K562 (cell line): ENCODE measurements around the gene ARSI. TPM values are rescaled to one million over a fixed set of nuclear protein-coding genes. Genes with fewer than 3 reads are reported as not detected.

Experiments used
- ATAC-seq: fragments of 200-7000 bp; cut with Tn5 transposase; 3 replicates; pipeline ENCODE4 v1.9.1; 2020; ENCODE audit warnings: moderate library complexity
- BruUV-seq: library from RNA; stranded (reverse); fragments of 400-500 nt; replicated peaks from 2 replicates; lab custom pipeline; 2021; lab: Mats Ljungman, UMichigan
- CTCF ChIA-PET: fragments of 300-600 bp; formaldehyde crosslinking; extraction: SDS; loops from one replicate; lab custom pipeline; 2021; ENCODE audit warnings: low intra/inter-chr PET ratio; lab: Yijun Ruan, JAX
- POLR2A ChIA-PET: fragments of 300-600, 350-650 bp; sonication (Branson Sonifier 250); formaldehyde crosslinking; extraction: SDS; loops from one replicate; lab custom pipeline; 2021; ENCODE audit warnings: antibody characterized with exemption, inconsistent platforms; lab: Yijun Ruan, JAX
- DNase-seq, 4 experiments: peaks; one replicate each; pipeline versions ENCODE4 v3.0.0 to v3.0.0-alpha.2; 2011 to 2018; ENCODE audit warnings: low spot score in 3 of 4, mixed read lengths in 3 of 4; ENCODE audit errors: extremely low read depth in 1 of 4
- FAIRE-seq: peaks from 2 replicates; lab custom pipeline; 2011; peaks lifted over from hg19 to GRCh38; lab: Jason Lieb, UNC
- H2AFZ ChIP-seq: 2 replicates; pipeline ENCODE4 v1.6.0; 2011; ENCODE audit warnings: low read depth, low read length, control low read depth, inconsistent platforms
- H3K27ac ChIP-seq: fragments of 200-600 bp; 3 replicates; pipeline ENCODE4 v1.8.0; 2011; ENCODE audit warnings: low read depth, mild to moderate bottlenecking, control low read depth, inconsistent platforms, low read length, moderate library complexity, mixed read lengths; ENCODE audit errors: extremely low read depth
- H3K27me3 ChIP-seq, 2 experiments: fragments of 300-600 bp in 1 of 2; 2 replicates in 1 of 2; 3 replicates in 1 of 2; pipeline versions ENCODE4 v1.6.0 to v1.8.0; 2011; ENCODE audit warnings: inconsistent platforms in 2 of 2, low read length in 2 of 2, mild to moderate bottlenecking in 1 of 2, mixed read lengths in 1 of 2, moderate library complexity in 1 of 2; ENCODE audit not compliant: control insufficient read depth in 2 of 2, insufficient read depth in 2 of 2
- H3K36me3 ChIP-seq: fragments of 300-600 bp; 3 replicates; pipeline ENCODE4 v1.8.0; 2011; ENCODE audit warnings: mild to moderate bottlenecking, low read length, inconsistent platforms; ENCODE audit not compliant: control insufficient read depth, insufficient read depth
- H3K4me1 ChIP-seq, 2 experiments: fragments of 200-600 bp in 1 of 2; replicated peaks in 1 of 2; 2 replicates in 1 of 2; 3 replicates in 1 of 2; pipeline versions ENCODE4 v1.5.1 to v1.8.0; 2011; ENCODE audit warnings: inconsistent platforms in 2 of 2, low read length in 2 of 2, mild to moderate bottlenecking in 1 of 2, mixed read lengths in 1 of 2, moderate library complexity in 1 of 2; ENCODE audit not compliant: control insufficient read depth in 2 of 2, insufficient read depth in 2 of 2
- H3K4me2 ChIP-seq: 2 replicates; pipeline ENCODE4 v1.6.1; 2011; ENCODE audit warnings: low read length, control low read depth, inconsistent platforms, mixed read lengths; ENCODE audit not compliant: insufficient read depth
- H3K4me3 ChIP-seq: fragments of 200-600 bp; sonication (generic), shearing (Covaris generic); 2 replicates; pipeline ENCODE4 v1.5.1; 2016; ENCODE audit warnings: control low read depth, inconsistent platforms
- H3K79me2 ChIP-seq: fragments of 200-600 bp; 3 replicates; pipeline ENCODE4 v1.8.0; 2011; ENCODE audit warnings: low read length, inconsistent platforms; ENCODE audit not compliant: control insufficient read depth, insufficient read depth
- H3K9ac ChIP-seq, 2 experiments: 2 replicates each; pipeline versions ENCODE4 v1.6.0 to v1.6.1; 2011; ENCODE audit warnings: low read depth in 2 of 2, low read length in 2 of 2, control low read depth in 1 of 2, inconsistent platforms in 1 of 2, mild to moderate bottlenecking in 1 of 2, mixed read lengths in 1 of 2; ENCODE audit not compliant: insufficient read depth in 1 of 2
- H3K9me1 ChIP-seq: one replicate; pipeline ENCODE4 v1.6.0; 2011; ENCODE audit warnings: inconsistent platforms, mild to moderate bottlenecking, low read length, moderate library complexity; ENCODE audit not compliant: control insufficient read depth, insufficient read depth
- H3K9me3 ChIP-seq: replicated peaks from 2 replicates; pipeline ENCODE4 v1.5.1; 2011; ENCODE audit warnings: low read depth, low read length, inconsistent platforms; ENCODE audit not compliant: control insufficient read depth, insufficient read depth
- H4K20me1 ChIP-seq: replicated peaks from 2 replicates; pipeline ENCODE4 v1.6.1; 2011; ENCODE audit warnings: low read length, inconsistent platforms, mixed read lengths; ENCODE audit not compliant: control insufficient read depth, insufficient read depth
- AFF4 ChIP-seq: sonication (generic); formaldehyde crosslinking; IDR thresholded peaks from 2 replicates; pipeline ENCODE4 v1.8.0; 2023; ENCODE audit warnings: mild to moderate bottlenecking, missing genetic modification reagents
- ATF6 ChIP-seq: sonication (generic); formaldehyde crosslinking; IDR thresholded peaks from 2 replicates; pipeline ENCODE4 v1.4.0; 2020; ENCODE audit warnings: mild to moderate bottlenecking, missing genetic modification reagents
- BRD4 ChIP-seq: fragments of 200-600 bp; sonication (generic); IDR thresholded peaks from 2 replicates; pipeline ENCODE4 v1.6.1; 2017; ENCODE audit warnings: inconsistent platforms
- ETV5 ChIP-seq: sonication (generic); formaldehyde crosslinking; IDR thresholded peaks from 2 replicates; pipeline ENCODE4 v1.4.0; 2020; ENCODE audit warnings: low read depth, mild to moderate bottlenecking, missing genetic modification reagents
- HES1 ChIP-seq: fragments of 450-650 bp; IDR thresholded peaks from 2 replicates; pipeline ENCODE4 v1.6.1; 2016; ENCODE audit warnings: low read depth, mild to moderate bottlenecking, moderate library complexity
- KDM4B ChIP-seq, 2 experiments: fragments of 450-650 bp in 1 of 2; sonication (generic) in 1 of 2; IDR thresholded peaks; 2 replicates each; pipeline ENCODE4 v1.6.1; 2016 to 2017; ENCODE audit warnings: borderline replicate concordance in 2 of 2, antibody characterized with exemption in 1 of 2, low read depth in 1 of 2, mild to moderate bottlenecking in 1 of 2
- NFE2 ChIP-seq: IDR thresholded peaks from 2 replicates; pipeline ENCODE4 v1.6.1; 2014; ENCODE audit warnings: antibody characterized with exemption, low read depth
- NR3C1 ChIP-seq: sonication (generic); formaldehyde crosslinking; IDR thresholded peaks from 2 replicates; pipeline ENCODE4 v1.8.1; 2022; ENCODE audit warnings: missing genetic modification reagents
- PTTG1 ChIP-seq: fragments of 450-650 bp; IDR thresholded peaks from 2 replicates; pipeline ENCODE4 v1.6.1; 2016; ENCODE audit warnings: low read depth, mild to moderate bottlenecking, missing genetic modification characterization, missing compliant biosample characterization
- RBM34 ChIP-seq: fragments of 200-400 bp; formaldehyde crosslinking; IDR thresholded peaks from 2 replicates; pipeline ENCODE4 v1.6.1; 2018; ENCODE audit warnings: low read length, borderline replicate concordance; ENCODE audit not compliant: insufficient read depth
- SNRNP70 ChIP-seq: fragments of 200-400 bp; formaldehyde crosslinking; optimal IDR thresholded peaks from 2 replicates; pipeline ENCODE3; 2017; ENCODE audit warnings: low read depth, low read length
- SOX6 ChIP-seq: fragments of 450-650 bp; IDR thresholded peaks from 2 replicates; pipeline ENCODE4 v1.6.1; 2014; ENCODE audit warnings: mild to moderate bottlenecking
- TAF1 ChIP-seq: IDR thresholded peaks from 2 replicates; pipeline ENCODE4 v1.6.1; 2011; ENCODE audit warnings: mild to moderate bottlenecking, low read length, moderate library complexity; ENCODE audit not compliant: insufficient read depth, control insufficient read depth, severe bottlenecking; ENCODE audit errors: extremely low read depth
- TBL1XR1 ChIP-seq, 2 experiments: IDR thresholded peaks; 2 replicates each; pipeline ENCODE4 v1.6.1; 2012; ENCODE audit warnings: improper control_type of control experiment in 2 of 2, low read length in 2 of 2, mild to moderate bottlenecking in 1 of 2
- ZBTB26 ChIP-seq: fragments of 450-650 bp; formaldehyde crosslinking; IDR thresholded peaks from 2 replicates; pipeline ENCODE4 v1.4.0; 2022; ENCODE audit warnings: missing genetic modification characterization
- ZNF584 ChIP-seq: fragments of 200-800 bp; sonication (Bioruptor generic); IDR thresholded peaks from 2 replicates; pipeline ENCODE4 v1.6.1; 2016; ENCODE audit warnings: low read depth, mild to moderate bottlenecking, missing genetic modification characterization, missing compliant biosample characterization
- WGBS: fragments of 100-300 bp; shearing (Covaris generic); methylation state at CpG from one replicate; pipeline ENCODE4 v1.1.6; 2016; ENCODE audit warnings: low coverage, mixed read lengths; ENCODE audit not compliant: insufficient coverage; ENCODE audit errors: missing lambda C conversion rate; 5-methylcytosine and 5-hydroxymethylcytosine counted together
- in situ Hi-C: fragments of 300-500 bp; cut with MboI; formaldehyde crosslinking; loops from 4 replicates; pipeline ENCODE4 v1.15.0; 2018; ENCODE audit warnings: inconsistent platforms, mixed read lengths
- intact Hi-C: fragments of 100-400 bp; cut with micrococcal nuclease; formaldehyde crosslinking; loops from 2 replicates; pipeline ENCODE4 v1.14.2; 2022
- polyA plus RNA-seq, 8 experiments: library from polyadenylated mRNA; depleted of rRNA in 4 of 8; stranded (reverse) in 5 of 8; unstranded in 3 of 8; fragments of >200 nt; fragmentation: Nextera tagmentation in 2 of 8; fragmentation: Illumina TruSeq in 1 of 8; extraction: Ambion mirVana in 2 of 8; extraction: Trizol in 1 of 8; gene quantifications; 2 replicates each; pipeline versions ENCODE4 v1.2.1 to v1.2.3, GENCODE V29; 2011 to 2014; ENCODE audit warnings: inconsistent platforms in 1 of 8, missing spikeins in 1 of 8
- total RNA-seq, 7 experiments: library from RNA; depleted of rRNA in 6 of 7; stranded (reverse); fragments of >200 nt in 6 of 7; fragmentation: Illumina TruSeq in 2 of 7; extraction: Trizol in 2 of 7; gene quantifications; 2 replicates each; pipeline versions ENCODE4 v1.2.1 to v1.2.3, GENCODE V29; 2011 to 2021; ENCODE audit warnings: low replicate concordance in 1 of 7

The ARSI gene
- total and polyA plus RNA-seq, 9 of the 15 experiments (the other 6 are each of a cell fraction or from before 2014, with no cell fraction given) = 0.04 to 0.07 TPM; not detected in 7

GRCh38 chr5:150283904-150284303 is 18.8 kb downstream of the ARSI start:
- intact Hi-C loops = no loop called here
- ATAC-seq = no peak
- Histone ChIP-seq H4K20me1 (no peaks in the 10 kb centered on the region), H3K79me2 (no peaks in the 10 kb centered on the region), H3K36me3 (no peaks in the 10 kb centered on the region), H3K4me2 (no peak overlapping the region), H3K9me1 (no peaks in the 10 kb centered on the region), H3K27me3 (peaks cover 20 to 69% of the 10 kb centered on the region in 2 experiments), H3K4me1 (peaks cover 3 to 13% of the 10 kb centered on the region in 2 experiments; a peak in 4 of 5 replicates), H3K27ac (no peak overlapping the region), H3K9ac (no peak overlapping the region), H3K4me3 (no peak overlapping the region), H3K9me3 (no peaks in the 10 kb centered on the region), H2AFZ (no peak overlapping the region)
- in situ Hi-C loops = no loop called here
- DNase-seq = no peak
- BruUV-seq = no TSS peak
- POLR2A ChIA-PET = no interaction called here
- FAIRE-seq = no peak
- CTCF ChIA-PET = no interaction called here
- 0% methylated on average over 3 of the region's 3 CpGs for WGBS
- TF ChIP-seq ATF6 (CRISPR knock-in tag) (no peak), PTTG1 (no peak), ZNF584 (CRISPR knock-in tag) (no peak), ZBTB26 (CRISPR knock-in tag) (no peak), TAF1 (no peak), BRD4 (no peak), RBM34 (no peak), SNRNP70 (no peak), HES1 (no peak), SOX6 (no peak), ETV5 (CRISPR knock-in tag) (no peak), TBL1XR1 (IDR thresholded peaks at IDR 0.05; ENCODE audit: low read length in 2 of 2) (no peak), KDM4B (IDR thresholded peaks at IDR 0.05; ENCODE audit: borderline replicate concordance in 2 of 2, low read depth in 1 of 2) (no peak), NFE2 (no peak), AFF4 (CRISPR knock-in tag) (no peak), NR3C1 (CRISPR knock-in tag) (no peak)
